GM10266 (cell line): ENCODE data around the gene CDRT15L2.
"Not testable (repeated sequence)": the region's sequence is repeated elsewhere in the genome, so short reads cannot be mapped to it uniquely, and the experiment has no call there.

Experiments
- DNase-seq: peaks from one replicate; pipeline ENCODE4 v3.0.0; 2012; ENCODE audit errors: extremely low spot score
- CTCF ChIP-seq: IDR thresholded peaks from 2 replicates; pipeline ENCODE4 v1.5.1; 2012; ENCODE audit warnings: mild to moderate bottlenecking, low read depth; ENCODE audit not compliant: control insufficient read depth, insufficient read depth; ENCODE audit errors: missing control alignments

The CDRT15L2 gene

GRCh38 chr17:20565711-20566110 lies 13.8 kb upstream of the CDRT15L2 start:
- no peak for TF ChIP-seq CTCF

GRCh38 chr17:20566736-20567135 lies 12.8 kb upstream of the CDRT15L2 start:
- not testable (repeated sequence) for DNase-seq

More at GRCh38 chr17:20565711-20566110, 13.8 kb upstream of the CDRT15L2 start:
- no peak for DNase-seq

DNA sequence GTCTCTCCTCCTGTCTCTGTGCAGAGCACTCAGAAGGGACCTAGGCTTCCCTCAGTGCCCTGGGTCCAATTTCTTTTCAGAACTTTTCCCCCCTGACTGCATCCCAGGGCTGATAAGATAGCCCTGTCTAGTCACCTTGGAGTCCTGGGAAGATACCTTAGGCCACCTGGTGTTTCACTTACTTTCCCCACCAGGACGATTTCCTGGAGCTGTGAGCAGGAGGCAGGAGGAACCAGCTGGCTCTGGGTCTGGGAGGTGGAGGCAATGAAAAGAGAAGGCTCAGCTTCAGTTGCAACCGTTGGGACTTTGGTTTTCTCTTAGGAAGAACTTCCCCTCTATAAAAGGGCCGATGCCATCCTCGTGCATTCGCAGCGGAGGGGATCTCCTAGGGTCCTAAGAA lies 12.1 kb upstream of the CDRT15L2 start:
- not testable (repeated sequence) for DNase-seq

- not testable (repeated sequence) for DNase-seq
These were observed 10.9 kb upstream of the CDRT15L2 start for GRCh38 chr17:20568604-20569003.

- DNase-seq: not testable (repeated sequence)
These were observed 7.9 kb upstream of the CDRT15L2 start for GRCh38 chr17:20571653-20572052.

DNA sequence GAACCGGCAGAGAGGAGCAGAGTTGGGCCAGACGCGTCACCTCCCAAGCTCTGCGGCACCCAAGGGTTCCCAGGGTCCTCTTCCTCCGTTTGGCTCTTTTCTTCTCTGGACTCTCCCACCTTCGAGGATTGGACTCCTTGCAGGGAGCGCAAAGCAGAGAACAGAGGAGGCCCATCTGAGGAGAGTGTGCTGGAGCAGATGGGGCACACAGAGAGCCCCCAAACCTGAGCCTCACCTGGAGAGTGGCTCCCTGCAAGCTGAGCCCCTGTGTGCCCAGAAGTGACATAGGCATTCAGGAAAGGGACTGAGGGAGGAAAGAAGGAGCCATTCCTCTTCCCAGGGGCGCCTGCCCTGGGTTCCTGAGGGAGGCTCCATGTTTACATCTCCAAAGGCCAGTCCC lies 6.3 kb upstream of the CDRT15L2 start:
- DNase-seq: not testable (repeated sequence)

DNA sequence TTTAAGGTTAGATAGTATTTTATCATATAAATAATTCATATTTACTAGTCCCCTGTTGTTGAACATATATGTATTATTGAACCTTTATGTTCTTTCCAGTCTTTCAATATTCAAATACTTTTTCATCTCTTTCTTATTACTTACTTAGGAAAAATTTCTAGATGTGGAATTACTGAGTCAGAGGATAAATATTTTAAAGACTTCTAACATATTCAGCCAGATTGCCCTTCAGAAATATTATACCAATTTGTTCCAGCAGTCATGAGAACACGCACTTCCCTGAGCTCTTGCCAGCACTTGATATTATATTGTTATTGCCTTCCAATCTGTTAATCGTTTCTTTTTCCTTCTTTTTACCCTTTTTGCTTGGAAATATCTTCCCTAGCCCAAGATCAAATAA lies 4.5 kb upstream of the CDRT15L2 start:
- not testable (repeated sequence) for DNase-seq

DNA sequence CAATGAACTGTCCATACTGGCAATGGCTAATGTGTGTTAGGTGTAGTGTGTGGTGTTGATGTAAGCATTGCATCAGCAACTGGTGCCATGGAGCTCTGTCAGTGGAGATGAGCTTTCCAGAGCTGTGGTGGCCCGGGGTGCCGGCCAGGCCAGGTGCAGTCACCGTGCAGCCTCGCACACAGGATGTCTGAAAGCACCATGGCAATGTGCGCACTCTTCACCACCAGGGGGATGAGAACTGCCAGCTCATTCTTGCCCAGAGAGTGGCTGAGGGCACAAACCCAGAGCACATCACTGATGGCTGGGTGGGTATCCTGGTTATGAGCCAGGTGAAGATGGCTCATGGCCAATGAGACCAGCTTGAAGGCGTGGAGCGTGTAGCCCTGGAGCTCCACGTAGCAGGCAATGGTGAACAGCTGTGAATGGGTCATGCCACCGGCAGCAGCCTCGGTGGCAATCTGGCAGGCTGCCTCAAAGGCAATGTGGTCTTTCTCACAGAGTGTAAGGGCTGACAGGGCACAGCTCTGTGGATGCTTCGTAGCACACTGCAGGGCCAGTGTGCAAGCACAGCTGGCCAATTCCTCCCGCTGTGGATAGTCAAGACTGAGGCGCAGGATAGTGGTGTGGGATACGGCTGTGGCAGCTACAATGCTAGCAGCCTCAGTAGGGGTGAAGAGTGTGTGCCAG lies 4.5 kb downstream of the CDRT15L2 start:
- not testable (repeated sequence) for DNase-seq

DNA sequence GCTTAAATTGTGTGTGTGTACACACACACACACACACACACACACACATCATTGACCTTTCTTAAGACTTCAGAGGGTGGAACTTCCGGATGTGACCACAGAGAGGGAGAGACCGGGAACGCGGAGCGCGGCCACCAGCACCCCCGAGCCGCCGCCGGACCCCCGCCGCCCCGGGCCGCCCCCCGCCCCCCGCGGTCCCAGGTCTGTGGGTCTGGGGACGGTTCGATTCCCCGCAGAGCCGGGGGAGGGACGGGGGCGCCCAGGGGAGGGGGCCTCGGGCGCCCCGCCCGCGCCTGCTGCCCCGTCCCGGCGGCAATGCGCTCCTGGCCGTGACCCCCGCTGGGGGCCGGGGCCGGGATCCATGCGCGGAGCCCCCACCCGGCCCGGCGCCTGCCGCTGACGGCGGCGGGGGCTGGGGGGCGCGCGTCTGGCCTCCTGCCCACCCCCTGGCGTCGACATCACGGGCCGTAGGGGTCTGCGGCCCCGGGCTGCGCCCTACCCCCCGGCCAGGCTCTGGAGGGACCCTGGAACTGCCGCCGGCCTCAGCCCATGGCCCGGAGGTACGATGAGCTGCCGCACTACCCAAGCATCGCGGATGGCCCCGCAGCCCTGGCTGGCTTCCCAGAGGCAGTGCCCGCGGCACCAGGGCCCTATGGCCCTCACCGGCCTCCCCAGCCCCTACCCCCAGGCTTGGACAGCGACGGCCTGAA lies 9.4 kb downstream of the CDRT15L2 start:
- peak; percentile 15 for DNase-seq

DNA sequence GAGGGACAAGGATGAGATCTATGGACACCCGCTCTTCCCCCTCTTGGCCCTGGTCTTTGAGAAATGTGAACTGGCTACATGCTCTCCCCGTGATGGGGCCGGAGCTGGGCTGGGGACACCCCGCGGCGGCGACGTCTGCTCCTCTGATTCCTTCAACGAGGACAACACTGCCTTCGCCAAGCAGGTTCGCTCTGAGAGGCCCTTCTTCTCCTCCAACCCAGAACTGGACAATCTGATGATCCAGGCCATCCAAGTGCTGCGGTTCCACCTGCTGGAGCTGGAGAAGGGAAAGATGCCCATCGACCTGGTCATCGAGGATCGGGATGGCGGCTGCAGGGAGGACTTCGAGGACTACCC lies 9.9 kb downstream of the CDRT15L2 start:
- not testable (repeated sequence) for DNase-seq

DNA sequence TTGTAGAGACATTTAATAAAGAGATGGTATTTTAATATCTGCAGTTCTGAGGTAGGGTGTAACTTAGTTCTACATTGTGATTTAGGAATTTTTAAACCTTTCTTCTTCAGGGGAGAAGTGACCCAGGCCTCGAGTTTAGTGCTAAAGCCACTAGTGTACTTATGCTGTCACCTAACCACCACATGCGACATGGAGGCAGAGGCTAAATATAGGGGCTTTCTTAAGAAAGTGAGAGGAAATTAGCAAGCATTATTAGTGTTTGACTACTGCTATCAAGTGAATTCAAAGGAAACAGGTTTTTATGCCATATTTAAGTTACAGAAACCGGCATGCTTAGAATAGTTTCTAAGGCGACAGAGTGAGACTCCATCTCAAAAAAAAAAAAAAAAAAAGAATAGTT lies 11.5 kb downstream of the CDRT15L2 start:
- DNase-seq: not testable (repeated sequence)

DNA sequence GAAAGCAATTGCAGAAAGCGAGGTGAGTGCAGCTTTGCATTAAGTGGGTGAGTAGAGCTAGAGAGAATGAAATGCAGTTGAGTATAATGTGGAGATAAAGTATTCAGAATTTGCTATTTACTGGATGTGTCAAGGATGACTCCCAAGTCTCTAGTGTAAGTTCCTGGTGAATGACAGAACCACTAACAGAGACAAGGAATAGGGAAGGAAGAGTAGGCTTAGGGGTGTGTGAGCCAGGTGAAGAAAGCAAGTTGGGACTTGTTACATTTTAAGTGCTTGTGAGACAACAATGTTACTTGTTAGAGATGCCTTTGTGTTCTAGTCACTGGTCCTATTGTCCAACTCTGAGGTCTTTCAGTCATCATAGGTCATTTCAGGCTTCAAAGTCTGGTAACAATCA lies 26.0 kb downstream of the CDRT15L2 start:
- not testable (repeated sequence) for DNase-seq

DNA sequence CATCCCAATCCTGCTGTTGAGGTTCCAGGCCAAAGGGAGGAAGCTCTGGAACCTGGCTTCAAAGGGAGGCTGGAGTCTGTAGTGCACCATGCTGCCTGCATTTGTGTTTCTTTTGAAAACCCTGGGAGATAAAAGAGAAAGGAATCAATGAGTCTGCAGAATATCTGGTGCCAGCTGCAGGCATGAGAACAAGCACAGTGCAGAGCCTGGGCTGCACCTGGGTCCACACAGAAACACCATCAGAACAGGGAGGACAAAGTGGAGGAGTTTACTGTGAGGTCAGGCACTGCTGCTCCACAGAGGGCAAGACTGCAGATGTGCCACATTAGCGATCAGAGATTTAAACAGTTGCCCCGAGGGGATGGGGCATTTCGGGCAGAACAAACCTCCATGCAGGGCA lies 30.0 kb downstream of the CDRT15L2 start:
- DNase-seq: not testable (repeated sequence)

- DNase-seq: no peak
- no peak for TF ChIP-seq CTCF
These were observed 31.8 kb downstream of the CDRT15L2 start for GRCh38 chr17:20611309-20611708.
